ENCODE results near the gene NXN. TPM values are rescaled to one million over a fixed set of nuclear protein-coding genes. Genes with fewer than 3 reads are reported as not detected.

The NXN gene
- total RNA-seq, 4 donors from 2014 or later = 2.1 to 14.0 (median 8.6) TPM

DNA sequence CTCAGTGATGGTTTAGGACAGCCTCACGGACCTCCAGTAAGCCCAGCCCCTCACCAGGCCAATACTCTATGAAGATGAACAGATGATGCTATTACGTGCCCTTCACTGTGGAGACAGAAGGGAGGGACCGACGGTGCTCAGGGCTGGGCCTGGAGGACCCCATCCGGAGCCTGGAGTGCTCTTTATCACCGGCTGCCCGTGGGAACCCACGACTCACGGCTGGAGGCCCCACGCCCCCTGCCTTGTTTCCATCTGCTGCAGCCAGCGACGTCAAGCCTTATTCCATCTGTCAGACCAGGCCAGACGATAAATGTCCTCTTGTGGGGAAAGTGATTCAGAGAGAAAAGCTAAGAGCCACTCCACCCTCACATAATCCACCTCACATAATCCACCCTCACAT is 13.4 kb upstream of the NXN start:
- Histone ChIP-seq H3K4me3 (no peak overlapping the region), H3K27ac (no peak overlapping the region), H3K4me1 (peaks cover 0 to 10% (median 7%) of the 10 kb centered on the region in 4 donors), H3K36me3 (no peaks in the 10 kb centered on the region), H3K9me3 (peaks cover 0 to 12% (median 0%) of the 10 kb centered on the region in 4 donors), H3K27me3 (no peaks in the 10 kb centered on the region)
- TF ChIP-seq POLR2A (IDR thresholded peaks at IDR 0.05) = no peak
- no peak for DNase-seq

DNA sequence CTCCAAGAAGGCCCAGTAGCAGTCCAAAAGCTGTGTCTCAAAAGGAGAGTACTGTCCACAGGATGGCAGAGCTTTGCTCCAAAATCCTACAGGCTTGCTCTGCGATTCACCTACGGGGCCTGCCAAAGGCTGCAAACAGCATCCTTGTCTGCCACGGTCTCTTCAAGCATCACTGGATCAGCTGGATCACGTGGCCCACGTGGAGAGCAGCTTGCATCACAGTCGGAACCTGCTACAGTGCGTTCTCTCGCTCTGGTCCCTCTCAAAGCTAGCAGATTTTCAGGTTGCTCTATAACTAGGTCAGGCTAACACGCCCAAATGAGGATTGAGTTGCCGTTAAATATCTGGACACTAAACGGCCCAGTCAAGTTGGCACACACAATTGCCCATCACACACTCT is 9.0 kb upstream of the NXN start:
- Histone ChIP-seq H3K36me3 (no peaks in the 10 kb centered on the region), H3K27me3 (no peaks in the 10 kb centered on the region), H3K4me3 (no peak overlapping the region), H3K4me1 (no peaks in the 10 kb centered on the region), H3K9me3 (peaks cover 0 to 7% (median 0%) of the 10 kb centered on the region in 4 donors), H3K27ac (no peak overlapping the region)
- no peak for TF ChIP-seq POLR2A (IDR thresholded peaks at IDR 0.05)
- TF ChIP-seq, protein P1, sequence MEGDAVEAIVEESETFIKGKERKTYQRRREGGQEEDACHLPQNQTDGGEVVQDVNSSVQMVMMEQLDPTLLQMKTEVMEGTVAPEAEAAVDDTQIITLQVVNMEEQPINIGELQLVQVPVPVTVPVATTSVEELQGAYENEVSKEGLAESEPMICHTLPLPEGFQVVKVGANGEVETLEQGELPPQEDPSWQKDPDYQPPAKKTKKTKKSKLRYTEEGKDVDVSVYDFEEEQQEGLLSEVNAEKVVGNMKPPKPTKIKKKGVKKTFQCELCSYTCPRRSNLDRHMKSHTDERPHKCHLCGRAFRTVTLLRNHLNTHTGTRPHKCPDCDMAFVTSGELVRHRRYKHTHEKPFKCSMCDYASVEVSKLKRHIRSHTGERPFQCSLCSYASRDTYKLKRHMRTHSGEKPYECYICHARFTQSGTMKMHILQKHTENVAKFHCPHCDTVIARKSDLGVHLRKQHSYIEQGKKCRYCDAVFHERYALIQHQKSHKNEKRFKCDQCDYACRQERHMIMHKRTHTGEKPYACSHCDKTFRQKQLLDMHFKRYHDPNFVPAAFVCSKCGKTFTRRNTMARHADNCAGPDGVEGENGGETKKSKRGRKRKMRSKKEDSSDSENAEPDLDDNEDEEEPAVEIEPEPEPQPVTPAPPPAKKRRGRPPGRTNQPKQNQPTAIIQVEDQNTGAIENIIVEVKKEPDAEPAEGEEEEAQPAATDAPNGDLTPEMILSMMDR (IDR thresholded peaks at IDR 0.05) = no peak
- no peak for DNase-seq

DNA sequence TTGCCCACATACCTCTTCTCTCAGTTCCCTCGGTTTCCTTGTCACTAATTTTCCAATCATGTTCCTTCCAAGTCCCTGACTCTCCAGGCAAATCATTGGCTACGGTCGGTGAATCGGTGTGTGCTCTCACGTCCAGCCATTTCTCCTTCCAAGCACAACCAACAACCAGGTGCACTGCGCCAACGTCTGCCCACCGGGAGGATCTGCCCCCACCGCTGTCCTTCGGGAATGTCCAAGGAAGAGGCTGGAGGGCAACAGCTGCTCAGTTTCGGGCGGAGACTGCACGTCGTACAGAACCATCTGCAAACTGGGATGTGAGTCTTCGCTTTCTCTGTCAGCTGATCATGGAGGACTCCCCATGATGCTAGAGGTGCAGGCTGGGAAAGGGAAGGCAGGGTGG is 8.4 kb upstream of the NXN start:
- TF ChIP-seq POLR2A (IDR thresholded peaks at IDR 0.05) = no peak
- TF ChIP-seq, protein P1 (IDR thresholded peaks at IDR 0.05) = no peak
- Histone ChIP-seq H3K9me3 (peaks cover 0 to 6% (median 0%) of the 10 kb centered on the region in 4 donors), H3K36me3 (no peaks in the 10 kb centered on the region), H3K4me1 (no peaks in the 10 kb centered on the region), H3K27me3 (no peaks in the 10 kb centered on the region), H3K4me3 (no peak overlapping the region), H3K27ac (no peak overlapping the region)
- no peak for DNase-seq

DNA sequence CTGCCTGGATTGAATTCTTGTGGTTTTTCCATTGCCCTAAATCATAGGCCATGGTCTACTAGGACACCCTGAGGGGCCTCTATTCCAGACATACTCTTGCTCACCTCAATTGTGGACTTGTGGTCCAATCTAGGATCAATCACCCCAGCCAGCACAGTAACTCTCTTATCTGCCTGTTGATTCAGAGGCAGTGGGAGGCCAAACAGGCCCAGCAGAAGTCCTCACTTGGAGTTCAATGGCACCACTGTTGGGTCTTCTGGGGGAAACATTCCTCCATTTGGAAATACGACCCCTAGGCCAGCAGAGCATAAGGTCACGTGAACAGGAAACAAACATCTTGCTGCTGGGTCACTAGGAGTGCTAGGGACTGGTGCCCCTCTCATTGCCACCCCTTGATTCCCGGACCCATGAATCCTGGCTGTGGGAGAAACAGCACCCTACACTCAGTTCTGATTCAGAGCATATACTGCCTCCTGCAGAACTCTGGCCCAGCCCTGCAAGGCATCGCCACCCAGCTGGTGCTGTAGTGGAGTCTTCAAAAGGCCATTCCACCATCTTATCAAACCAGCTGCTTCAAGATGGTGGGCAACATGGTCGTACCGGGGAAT is 6.8 kb upstream of the NXN start:
- H3K9me3 ChIP-seq = no peaks in the 10 kb centered on the region
- TF ChIP-seq, protein P1 (IDR thresholded peaks at IDR 0.05) = no peak
- no peak for TF ChIP-seq POLR2A (IDR thresholded peaks at IDR 0.05)
- H3K4me3 ChIP-seq = no peak overlapping the region
- no peak overlapping the region for H3K27ac ChIP-seq
- no peaks in the 10 kb centered on the region for H3K36me3 ChIP-seq
- H3K4me1 ChIP-seq = no peaks in the 10 kb centered on the region
- H3K27me3 ChIP-seq = no peaks in the 10 kb centered on the region
- no peak for DNase-seq

DNA sequence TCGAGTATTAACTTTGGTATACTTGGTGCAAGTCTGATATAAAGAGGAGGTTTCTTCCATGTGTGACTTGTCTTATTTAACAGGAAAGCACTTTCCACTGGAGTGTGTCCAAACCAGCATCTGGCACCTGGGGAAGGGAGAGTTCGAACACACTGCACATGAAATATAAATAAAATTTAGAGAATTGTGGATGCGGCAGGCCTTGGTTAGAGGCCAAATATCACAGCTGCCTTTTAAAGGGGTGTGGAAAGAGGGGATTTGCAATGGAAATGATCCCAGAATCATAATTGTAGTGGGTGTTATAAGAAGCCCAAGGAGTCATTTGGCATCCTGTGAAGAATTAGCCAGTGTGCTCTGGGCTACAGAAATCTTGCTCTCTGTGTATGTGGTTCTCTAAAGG is 4.3 kb upstream of the NXN start:
- Histone ChIP-seq H3K27me3 (no peaks in the 10 kb centered on the region), H3K27ac (no peak overlapping the region), H3K36me3 (no peaks in the 10 kb centered on the region), H3K4me1 (peaks cover 0 to 13% (median 6%) of the 10 kb centered on the region in 4 donors), H3K4me3 (no peak overlapping the region), H3K9me3 (no peaks in the 10 kb centered on the region)
- TF ChIP-seq POLR2A (IDR thresholded peaks at IDR 0.05) = no peak
- TF ChIP-seq, protein P1 (IDR thresholded peaks at IDR 0.05) = no peak
- no peak for DNase-seq

DNA sequence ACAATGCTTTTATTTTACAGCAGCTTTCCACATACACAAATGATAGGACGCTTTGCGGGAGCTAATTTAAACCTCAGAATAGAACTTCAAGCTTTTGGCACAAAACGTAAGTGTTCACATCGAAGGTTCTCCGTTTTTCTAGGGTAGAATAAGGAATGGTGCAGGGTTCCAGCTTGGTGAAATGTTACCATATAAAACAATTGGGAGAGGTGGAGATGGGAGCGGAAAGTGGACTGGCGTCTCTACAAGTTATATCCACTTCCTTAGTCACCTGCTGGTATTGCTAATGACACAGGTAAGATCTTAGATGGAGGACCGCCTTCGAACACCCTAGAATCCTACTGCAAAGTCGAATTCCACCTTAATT is 1.7 kb upstream of the NXN start:
- Histone ChIP-seq H3K27me3 (peaks cover 0 to 4% of the 10 kb centered on the region in 2 donors), H3K4me3 (peak overlapping the region in 2 of 4 donors; percentile 13 to 30), H3K9me3 (no peaks in the 10 kb centered on the region), H3K4me1 (peaks cover 0 to 21% (median 13%) of the 10 kb centered on the region in 4 donors), H3K27ac (no peak overlapping the region), H3K36me3 (no peaks in the 10 kb centered on the region)
- no peak for DNase-seq
- no peak for TF ChIP-seq POLR2A (IDR thresholded peaks at IDR 0.05)
- TF ChIP-seq, protein P1 (IDR thresholded peaks at IDR 0.05) = no peak

Data from Peyer's patch (tissue), 4 donors.